ENCODE results near the gene FER. TPM values are rescaled to one million over a fixed set of nuclear protein-coding genes. Genes with fewer than 3 reads are reported as not detected.

Gene FER
- total and polyA plus RNA-seq, 8 donors, result 1.7 to 218 (median 24.0) TPM

- Histone ChIP-seq H3K4me1 (no peaks in the 10 kb centered on the region), H3K4me3 (no peak overlapping the region), H3K27me3 (no peaks in the 10 kb centered on the region), H3K36me3 (peaks cover 0 to 21% (median 14%) of the 10 kb centered on the region in 4 donors), H3K27ac (no peak overlapping the region), H3K9me3 (peaks cover 0 to 5% (median 3%) of the 10 kb centered on the region in 4 donors)
- TF ChIP-seq EP300 (IDR thresholded peaks at IDR 0.05) (no peak), POLR2AphosphoS5 (IDR thresholded peaks at IDR 0.05) (no peak), POLR2A (IDR thresholded peaks at IDR 0.05) (no peak)
- TF ChIP-seq, protein P1, sequence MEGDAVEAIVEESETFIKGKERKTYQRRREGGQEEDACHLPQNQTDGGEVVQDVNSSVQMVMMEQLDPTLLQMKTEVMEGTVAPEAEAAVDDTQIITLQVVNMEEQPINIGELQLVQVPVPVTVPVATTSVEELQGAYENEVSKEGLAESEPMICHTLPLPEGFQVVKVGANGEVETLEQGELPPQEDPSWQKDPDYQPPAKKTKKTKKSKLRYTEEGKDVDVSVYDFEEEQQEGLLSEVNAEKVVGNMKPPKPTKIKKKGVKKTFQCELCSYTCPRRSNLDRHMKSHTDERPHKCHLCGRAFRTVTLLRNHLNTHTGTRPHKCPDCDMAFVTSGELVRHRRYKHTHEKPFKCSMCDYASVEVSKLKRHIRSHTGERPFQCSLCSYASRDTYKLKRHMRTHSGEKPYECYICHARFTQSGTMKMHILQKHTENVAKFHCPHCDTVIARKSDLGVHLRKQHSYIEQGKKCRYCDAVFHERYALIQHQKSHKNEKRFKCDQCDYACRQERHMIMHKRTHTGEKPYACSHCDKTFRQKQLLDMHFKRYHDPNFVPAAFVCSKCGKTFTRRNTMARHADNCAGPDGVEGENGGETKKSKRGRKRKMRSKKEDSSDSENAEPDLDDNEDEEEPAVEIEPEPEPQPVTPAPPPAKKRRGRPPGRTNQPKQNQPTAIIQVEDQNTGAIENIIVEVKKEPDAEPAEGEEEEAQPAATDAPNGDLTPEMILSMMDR (IDR thresholded peaks at IDR 0.05), result no peak
- WGBS, 5 donors, result 91 to 97% (median 96%) methylated on average over 3 of the region's 3 CpGs
- no peak for DNase-seq
- intact Hi-C loops (cut with DNase I; ENCODE audit: low total_unique reads), result no loop called here
Observed at GRCh38 chr5:108798513-108799265, 51.0 kb downstream of the FER start.

- peaks cover 0 to 21% (median 18%) of the 10 kb centered on the region in 4 donors for H3K36me3 ChIP-seq
- no peak for DNase-seq
- no peaks in the 10 kb centered on the region for H3K27me3 ChIP-seq
- no peak overlapping the region for H3K27ac ChIP-seq
- no peak for TF ChIP-seq POLR2AphosphoS5 (IDR thresholded peaks at IDR 0.05)
- no peak for TF ChIP-seq EP300 (IDR thresholded peaks at IDR 0.05)
- TF ChIP-seq, protein P1 (IDR thresholded peaks at IDR 0.05), result no peak
- TF ChIP-seq POLR2A (IDR thresholded peaks at IDR 0.05), result no peak
- H3K4me3 ChIP-seq, result no peak overlapping the region
- intact Hi-C loops (cut with DNase I; ENCODE audit: low total_unique reads), result no loop called here
- 93 to 94% (median 93%) methylated on average over 3 of the region's 3 CpGs for WGBS, 5 donors
- no peaks in the 10 kb centered on the region for H3K4me1 ChIP-seq
- H3K9me3 ChIP-seq, result peaks cover 0 to 18% (median 13%) of the 10 kb centered on the region in 4 donors
Observed at GRCh38 chr5:108801301-108801700, 53.6 kb downstream of the FER start.

DNA sequence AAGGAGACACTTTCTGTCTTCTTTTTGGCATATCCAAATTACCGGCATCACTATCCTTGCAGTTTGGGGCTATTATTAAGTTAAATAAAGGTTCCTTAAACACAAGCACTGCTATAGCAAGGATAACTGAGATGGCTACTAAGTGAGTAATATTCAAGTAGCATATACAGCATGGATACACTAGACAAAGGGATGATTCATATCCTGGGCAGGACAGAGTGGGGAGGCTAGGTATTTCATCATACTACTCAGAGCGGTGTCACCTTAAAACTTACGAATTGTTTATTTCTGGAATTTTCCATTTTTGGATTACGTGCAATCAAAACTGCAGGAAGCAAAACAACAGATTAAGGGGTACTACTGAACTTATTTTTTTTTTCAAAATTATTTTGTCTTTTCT is 54.1 kb downstream of the FER start:
- WGBS, 5 donors, result 82 to 90% (median 88%) methylated on average over 4 of the region's 4 CpGs
- no peaks in the 10 kb centered on the region for H3K4me1 ChIP-seq
- DNase-seq, result no peak
- H3K4me3 ChIP-seq, result no peak overlapping the region
- no peaks in the 10 kb centered on the region for H3K27me3 ChIP-seq
- peaks cover 0 to 21% (median 19%) of the 10 kb centered on the region in 4 donors for H3K36me3 ChIP-seq
- intact Hi-C loops (cut with DNase I; ENCODE audit: low total_unique reads), result no loop called here
- H3K9me3 ChIP-seq, result peaks cover 0 to 21% (median 13%) of the 10 kb centered on the region in 4 donors
- no peak overlapping the region for H3K27ac ChIP-seq
- TF ChIP-seq, protein P1 (IDR thresholded peaks at IDR 0.05), result no peak
- TF ChIP-seq EP300 (IDR thresholded peaks at IDR 0.05) (no peak), POLR2A (IDR thresholded peaks at IDR 0.05) (no peak), POLR2AphosphoS5 (IDR thresholded peaks at IDR 0.05) (no peak)

DNA sequence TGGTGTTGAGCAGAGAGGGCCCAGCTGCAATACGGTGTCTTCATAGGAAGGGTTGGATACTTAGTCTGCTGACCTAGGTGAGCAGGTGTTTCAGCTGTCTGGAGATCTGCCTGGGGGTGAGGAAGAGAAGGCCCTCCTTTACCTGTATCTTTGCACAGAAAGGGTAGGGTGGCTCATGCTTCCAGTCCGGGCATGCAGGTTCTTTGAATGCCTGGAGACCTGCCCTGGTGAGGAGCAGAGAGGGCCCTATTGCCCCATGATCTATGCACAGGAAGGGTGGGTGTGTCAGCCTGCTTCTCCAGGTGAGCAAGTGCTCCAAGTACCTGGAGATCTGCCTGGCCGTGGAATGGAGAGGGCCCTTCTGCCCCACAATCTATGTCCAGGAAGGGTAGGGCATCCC is 63.0 kb downstream of the FER start:
- peaks cover 0 to 12% (median 1%) of the 10 kb centered on the region in 4 donors for H3K36me3 ChIP-seq
- H3K9me3 ChIP-seq, result peaks cover 0 to 11% (median 6%) of the 10 kb centered on the region in 4 donors
- H3K4me1 ChIP-seq, result peaks cover 0 to 19% (median 4%) of the 10 kb centered on the region in 4 donors
- 88 to 100% (median 96%) methylated on average over 3 of the region's 3 CpGs for WGBS, 5 donors
- no peak overlapping the region for H3K27ac ChIP-seq
- intact Hi-C loops (cut with DNase I; ENCODE audit: low total_unique reads), result no loop called here
- TF ChIP-seq POLR2AphosphoS5 (IDR thresholded peaks at IDR 0.05), result no peak
- TF ChIP-seq EP300 (IDR thresholded peaks at IDR 0.05), result no peak
- TF ChIP-seq, protein P1 (IDR thresholded peaks at IDR 0.05), result no peak
- no peak for TF ChIP-seq POLR2A (IDR thresholded peaks at IDR 0.05)
- H3K4me3 ChIP-seq, result no peak overlapping the region
- no peak for DNase-seq
- H3K27me3 ChIP-seq, result no peaks in the 10 kb centered on the region
